GM21825 (cell line): ENCODE data around the gene LYZL2.
"Not testable (repeated sequence)": the region's sequence is repeated elsewhere in the genome, so short reads cannot be mapped to it uniquely, and the experiment has no call there.

Experiments
- ATAC-seq: cut with Tn5 transposase; IDR thresholded peaks from one replicate; pipeline ENCODE4 v1.9.1; 2021; ENCODE audit warnings: mild to moderate bottlenecking, moderate library complexity; ENCODE audit not compliant: unreplicated experiment

The LYZL2 gene

GRCh38 chr10:30629653-30630052 is at the start of gene LYZL2:
Gene LYZL2 (minus strand): TSS chr10:30629753. CDS start chr10:30626915, 2,838 bp downstream.
- no peak for ATAC-seq

- ATAC-seq = not testable (repeated sequence)
Measured at GRCh38 chr10:30677616-30678015, 48.1 kb upstream of the LYZL2 start.

- ATAC-seq = not testable (repeated sequence)
Measured at GRCh38 chr10:30677146-30677545, 47.6 kb upstream of the LYZL2 start.

- no peak for ATAC-seq
Measured at GRCh38 chr10:30675791-30676718, 46.5 kb upstream of the LYZL2 start.

- no peak for ATAC-seq
Measured at GRCh38 chr10:30674796-30675195, 45.2 kb upstream of the LYZL2 start.

GRCh38 chr10:30673262-30673661 is 43.7 kb upstream of the LYZL2 start:
- ATAC-seq = not testable (repeated sequence)

- not testable (repeated sequence) for ATAC-seq
Measured at GRCh38 chr10:30672338-30672737, 42.8 kb upstream of the LYZL2 start.

- no peak for ATAC-seq
Measured at GRCh38 chr10:30671026-30671616, 41.6 kb upstream of the LYZL2 start.

GRCh38 chr10:30667982-30668381 is 38.4 kb upstream of the LYZL2 start:
- ATAC-seq = not testable (repeated sequence)

GRCh38 chr10:30663403-30663802 is 33.9 kb upstream of the LYZL2 start:
- peak; percentile 95 for ATAC-seq

GRCh38 chr10:30662814-30663213 is 33.3 kb upstream of the LYZL2 start:
- ATAC-seq = no peak

- ATAC-seq = not testable (repeated sequence)
Measured at GRCh38 chr10:30660314-30660713, 30.8 kb upstream of the LYZL2 start.

- no peak for ATAC-seq
Measured at GRCh38 chr10:30656233-30656632, 26.7 kb upstream of the LYZL2 start.

GRCh38 chr10:30655001-30655400 is 25.4 kb upstream of the LYZL2 start:
- not testable (repeated sequence) for ATAC-seq

GRCh38 chr10:30651470-30652397 is 22.2 kb upstream of the LYZL2 start:
- ATAC-seq = not testable (repeated sequence)

- ATAC-seq = no peak
Measured at GRCh38 chr10:30647089-30647488, 17.5 kb upstream of the LYZL2 start.

- no peak for ATAC-seq
Measured at GRCh38 chr10:30645340-30645827, 15.8 kb upstream of the LYZL2 start.

GRCh38 chr10:30644408-30644861 is 14.9 kb upstream of the LYZL2 start:
- ATAC-seq = not testable (repeated sequence)

GRCh38 chr10:30643557-30644199 is 14.1 kb upstream of the LYZL2 start:
- not testable (repeated sequence) for ATAC-seq

- not testable (repeated sequence) for ATAC-seq
Measured at GRCh38 chr10:30642856-30643255, 13.3 kb upstream of the LYZL2 start.
